H1 (cell line): Measurements from ENCODE around the gene GPR25. TPM values are rescaled to one million over a fixed set of nuclear protein-coding genes. Genes with fewer than 3 reads are reported as not detected.

Experiments
- CTCF ChIA-PET: fragments of 300-600 bp; sonication (Branson Sonifier 250); formaldehyde crosslinking; loops from one replicate; lab custom pipeline; 2021; ENCODE audit not compliant: partially characterized antibody; lab: Charles Lee
- POLR2A ChIA-PET: fragments of 300-600 bp; sonication (Branson Sonifier 250); formaldehyde crosslinking; loops from one replicate; lab custom pipeline; 2021; ENCODE audit warnings: inconsistent platforms; ENCODE audit not compliant: partially characterized antibody; lab: Charles Lee
- DNase-seq, 2 experiments: peaks; one replicate each; pipeline versions ENCODE4 v3.0.0 to v3.0.0-alpha.2; 2010 to 2022; ENCODE audit warnings: low spot score in 2 of 2, low read depth in 1 of 2, mixed read lengths in 1 of 2
- FAIRE-seq: peaks from 2 replicates; lab custom pipeline; 2011; peaks lifted over from hg19 to GRCh38; lab: Jason Lieb, UNC
- H2AFZ ChIP-seq: 2 replicates; pipeline ENCODE4 v1.8.1; 2012; ENCODE audit warnings: low read length, inconsistent platforms
- H2AK5ac ChIP-seq: 2 replicates; pipeline ENCODE4 v1.6.1; 2013; ENCODE audit warnings: low read depth, low read length
- H2BK120ac ChIP-seq: replicated peaks from 2 replicates; pipeline ENCODE3; 2013; ENCODE audit warnings: low read depth, low read length, inconsistent platforms
- H2BK12ac ChIP-seq: 2 replicates; pipeline ENCODE4 v1.6.1; 2013; ENCODE audit warnings: low read depth, low read length
- H2BK15ac ChIP-seq: 2 replicates; pipeline ENCODE4 v1.6.1; 2013; ENCODE audit warnings: low read length
- H2BK20ac ChIP-seq: 2 replicates; pipeline ENCODE4 v1.6.1; 2013; ENCODE audit warnings: low read length
- H2BK5ac ChIP-seq: 2 replicates; pipeline ENCODE4 v1.6.1; 2013; ENCODE audit warnings: low read depth, low read length
- H3K14ac ChIP-seq: 2 replicates; pipeline ENCODE4 v1.6.1; 2013; ENCODE audit warnings: inconsistent platforms; ENCODE audit not compliant: insufficient read length
- H3K18ac ChIP-seq: 2 replicates; pipeline ENCODE4 v1.6.1; 2013; ENCODE audit warnings: low read length; ENCODE audit errors: extremely low read depth
- H3K23ac ChIP-seq: 2 replicates; pipeline ENCODE4 v1.6.1; 2013; ENCODE audit warnings: inconsistent platforms; ENCODE audit not compliant: insufficient read length
- H3K23me2 ChIP-seq: 2 replicates; pipeline ENCODE4 v1.6.1; 2013; ENCODE audit warnings: low read depth, low read length
- H3K27ac ChIP-seq: 2 replicates; pipeline ENCODE4 v1.6.1; 2011; ENCODE audit warnings: low read depth, low read length, inconsistent platforms
- H3K27me3 ChIP-seq, 4 experiments: replicated peaks in 1 of 4; 1 replicate in 1 of 4; 2 replicates in 3 of 4; pipeline versions ENCODE4 v1.6.1 to v1.8.1; 2011 to 2013; ENCODE audit warnings: low read length in 3 of 4, mild to moderate bottlenecking in 3 of 4, inconsistent platforms in 2 of 4, mixed read lengths in 2 of 4, moderate library complexity in 1 of 4; ENCODE audit not compliant: control insufficient read depth in 3 of 4, insufficient read depth in 3 of 4; ENCODE audit errors: extremely low read depth in 1 of 4
- H3K36me3 ChIP-seq, 4 experiments: 2 replicates each; pipeline versions ENCODE4 v1.6.1 to v1.8.1; 2011 to 2013; ENCODE audit warnings: mild to moderate bottlenecking in 4 of 4, low read length in 3 of 4, moderate library complexity in 2 of 4, control low read depth in 1 of 4, inconsistent platforms in 1 of 4; ENCODE audit not compliant: insufficient read depth in 4 of 4, control insufficient read depth in 2 of 4
- H3K4ac ChIP-seq: replicated peaks from 2 replicates; pipeline ENCODE3; 2013; ENCODE audit warnings: low read length, low read depth, mixed read lengths, inconsistent platforms; ENCODE audit not compliant: insufficient read length
- H3K4me1 ChIP-seq, 4 experiments: replicated peaks in 1 of 4; 1 replicate in 1 of 4; 2 replicates in 3 of 4; pipeline versions ENCODE4 v1.6.1 to v1.8.1; 2011 to 2013; ENCODE audit warnings: low read length in 3 of 4, inconsistent platforms in 2 of 4, mixed read lengths in 1 of 4; ENCODE audit not compliant: insufficient read depth in 4 of 4, control insufficient read depth in 3 of 4
- H3K4me2 ChIP-seq, 2 experiments: 2 replicates each; pipeline versions ENCODE4 v1.6.1 to v1.8.1; 2011 to 2013; ENCODE audit warnings: low read depth in 2 of 2, low read length in 2 of 2, control low read depth in 1 of 2, inconsistent platforms in 1 of 2, mild to moderate bottlenecking in 1 of 2; ENCODE audit not compliant: insufficient read depth in 1 of 2
- H3K4me3 ChIP-seq, 4 experiments: fragments of 200-600, 300-600 bp in 1 of 4; sonication (generic), shearing (Covaris generic), sonication (Bioruptor Twin) in 1 of 4; 2 replicates each; pipeline versions ENCODE4 v1.5.1 to v1.8.1; 2011 to 2016; ENCODE audit warnings: low read length in 4 of 4, low read depth in 3 of 4, control low read depth in 2 of 4, inconsistent platforms in 2 of 4, mild to moderate bottlenecking in 2 of 4, mixed read lengths in 1 of 4, moderate library complexity in 1 of 4; ENCODE audit not compliant: insufficient read depth in 2 of 4; ENCODE audit errors: extremely low read depth in 1 of 4
- H3K56ac ChIP-seq: replicated peaks from 2 replicates; pipeline ENCODE3; 2013; ENCODE audit warnings: low read depth, mild to moderate bottlenecking, mixed read lengths, low read length, inconsistent platforms; ENCODE audit not compliant: insufficient read length
- H3K79me1 ChIP-seq: 2 replicates; pipeline ENCODE4 v1.6.1; 2013; ENCODE audit warnings: low read depth, low read length, control low read depth
- H3K79me2 ChIP-seq, 2 experiments: 2 replicates each; pipeline versions ENCODE4 v1.6.1 to v1.8.1; 2012 to 2013; ENCODE audit warnings: low read length in 2 of 2, mild to moderate bottlenecking in 2 of 2, inconsistent platforms in 1 of 2; ENCODE audit not compliant: insufficient read depth in 2 of 2, control insufficient read depth in 1 of 2
- H3K9ac ChIP-seq, 4 experiments: replicated peaks in 1 of 4; 1 replicate in 1 of 4; 2 replicates in 3 of 4; pipeline versions ENCODE4 v1.6.1 to v1.8.1; 2011 to 2013; ENCODE audit warnings: low read depth in 3 of 4, low read length in 3 of 4, control low read depth in 2 of 4, mild to moderate bottlenecking in 2 of 4, moderate library complexity in 2 of 4, inconsistent platforms in 1 of 4; ENCODE audit errors: extremely low read depth in 1 of 4
- H3K9me3 ChIP-seq, 2 experiments: 2 replicates each; pipeline versions ENCODE4 v1.6.1 to v1.8.1; 2012 to 2013; ENCODE audit warnings: mild to moderate bottlenecking in 2 of 2, moderate library complexity in 2 of 2, control low read depth in 1 of 2, inconsistent platforms in 1 of 2, low read depth in 1 of 2, low read length in 1 of 2, mixed read lengths in 1 of 2; ENCODE audit not compliant: insufficient read depth in 2 of 2
- H4K20me1 ChIP-seq, 2 experiments: replicated peaks in 1 of 2; 2 replicates each; pipeline versions ENCODE3 to v1.8.1; 2011 to 2013; ENCODE audit warnings: inconsistent platforms in 2 of 2, low read length in 2 of 2, mild to moderate bottlenecking in 1 of 2; ENCODE audit not compliant: insufficient read depth in 2 of 2, control insufficient read depth in 1 of 2
- H4K5ac ChIP-seq: 2 replicates; pipeline ENCODE4 v1.6.1; 2013; ENCODE audit warnings: low read length, low read depth, mixed read lengths, inconsistent platforms; ENCODE audit not compliant: insufficient read length
- H4K8ac ChIP-seq: 2 replicates; pipeline ENCODE4 v1.8.0; 2013; ENCODE audit warnings: mild to moderate bottlenecking, moderate library complexity, low read length, inconsistent platforms; ENCODE audit not compliant: insufficient read depth; ENCODE audit errors: extremely low read depth
- H4K91ac ChIP-seq: replicated peaks from 2 replicates; pipeline ENCODE3; 2013; ENCODE audit warnings: low read length, mixed read lengths, inconsistent platforms; ENCODE audit not compliant: insufficient read length
- HDAC6 ChIP-seq: IDR thresholded peaks from one replicate; pipeline ENCODE4 v1.7.1; 2012; ENCODE audit warnings: low read depth, mild to moderate bottlenecking, inconsistent platforms, low read length, moderate library complexity
- JUN ChIP-seq: IDR thresholded peaks from 2 replicates; pipeline ENCODE4 v1.6.1; 2011; ENCODE audit warnings: low read depth, mild to moderate bottlenecking, improper control_type of control experiment, low read length
- KDM4A ChIP-seq: IDR thresholded peaks from one replicate; pipeline ENCODE4 v1.7.1; 2012; ENCODE audit warnings: low read depth, mild to moderate bottlenecking, moderate library complexity, low read length, inconsistent platforms; ENCODE audit not compliant: severe bottlenecking
- MAFK ChIP-seq: IDR thresholded peaks from 2 replicates; pipeline ENCODE4 v1.6.1; 2012; ENCODE audit warnings: low read depth, mild to moderate bottlenecking, improper control_type of control experiment, low read length
- RAD21 ChIP-seq, 2 experiments: IDR thresholded peaks in 1 of 2; conservative IDR thresholded peaks in 1 of 2; 2 replicates each; pipeline ENCODE4 v1.6.1; 2011; ENCODE audit warnings: low read depth in 2 of 2, low read length in 2 of 2, improper control_type of control experiment in 1 of 2, inconsistent platforms in 1 of 2, mild to moderate bottlenecking in 1 of 2, moderate library complexity in 1 of 2
- RBBP5 ChIP-seq: IDR thresholded peaks from 2 replicates; pipeline ENCODE4 v1.7.1; 2012; ENCODE audit warnings: low read depth, mild to moderate bottlenecking, inconsistent platforms, low read length, moderate library complexity, borderline replicate concordance
- RNF2 ChIP-seq: fragments of 200-900, 300-1000 bp; sonication (generic); IDR thresholded peaks from 2 replicates; pipeline ENCODE4 v1.7.1; 2016; ENCODE audit warnings: borderline replicate concordance, low read depth, mild to moderate bottlenecking, antibody characterized with exemption, low read length; ENCODE audit not compliant: poor library complexity, severe bottlenecking; ENCODE audit errors: missing control alignments
- SIN3A ChIP-seq, 2 experiments: IDR thresholded peaks in 1 of 2; conservative IDR thresholded peaks in 1 of 2; 2 replicates each; pipeline ENCODE4 v1.6.1; 2011 to 2012; ENCODE audit warnings: low read length in 2 of 2, improper control_type of control experiment in 1 of 2, low read depth in 1 of 2, mild to moderate bottlenecking in 1 of 2
- TAF1 ChIP-seq: IDR thresholded peaks from 2 replicates; pipeline ENCODE4 v1.6.1; 2011; ENCODE audit warnings: mild to moderate bottlenecking, low read depth, low read length
- TCF12 ChIP-seq: IDR thresholded peaks from 2 replicates; pipeline ENCODE4 v1.6.1; 2011; ENCODE audit warnings: low read depth, mild to moderate bottlenecking, low read length
- YY1 ChIP-seq: IDR thresholded peaks from 2 replicates; pipeline ENCODE4 v1.6.1; 2011; ENCODE audit warnings: low read depth, mild to moderate bottlenecking, low read length
- WGBS, 2 experiments: shearing (Covaris generic) in 1 of 2; methylation state at CpG; one replicate each; pipeline versions ENCODE4 v1.1.6 to v1.1.7; 2013 to 2015; ENCODE audit warnings: low lambda C conversion rate in 2 of 2, mixed read lengths in 2 of 2, inconsistent platforms in 1 of 2, low coverage in 1 of 2, missing lambda C conversion rate in 1 of 2; ENCODE audit not compliant: insufficient replicate concordance in 2 of 2, insufficient coverage in 1 of 2, insufficient read length in 1 of 2; ENCODE audit errors: extremely low coverage in 1 of 2, missing lambda C conversion rate in 1 of 2; 5-methylcytosine and 5-hydroxymethylcytosine counted together
- polyA plus RNA-seq, 7 experiments: library from polyadenylated mRNA; depleted of rRNA in 3 of 7; stranded (reverse) in 5 of 7; unstranded in 2 of 7; fragments of >200 nt in 5 of 7; fragments of 200-250 nt in 2 of 7; gene quantifications; 1 replicate in 5 of 7; 2 replicates in 1 of 7; 4 replicates in 1 of 7; pipeline versions ENCODE4 v1.2.1 to v1.2.3, GENCODE V29; 2011 to 2013; ENCODE audit warnings: missing spikeins in 2 of 7, mixed read lengths in 2 of 7
- total RNA-seq: library from RNA; stranded (reverse); fragmentation: NEBNext Ultra II Directional; extraction: Animal tissue kit (Norgen Biotek cat#: 25700); gene quantifications from 2 replicates; pipeline ENCODE4 v1.2.1, GENCODE V29; 2021

Gene GPR25
- total and polyA plus RNA-seq, 2 of the 8 experiments (the other 6 are each of a cell fraction or from before 2014, with no cell fraction given), result not detected

- H2BK120ac ChIP-seq, result no peak overlapping the region
- no peak overlapping the region for H2BK20ac ChIP-seq
- H4K8ac ChIP-seq, result peak overlapping the region; percentile 22; the same call in 1 of the 2 replicates
- no peak overlapping the region for H4K91ac ChIP-seq
- H3K23me2 ChIP-seq, result peaks cover 7% of the 10 kb centered on the region
- H3K4me2 ChIP-seq, result peak overlapping the region in 1 of 2 experiments; percentile 95; a peak in 2 of 4 replicates
- no peak overlapping the region for H4K5ac ChIP-seq
- H3K18ac ChIP-seq, result no peak overlapping the region
- TF ChIP-seq KDM4A, result no peak
- no peak for TF ChIP-seq RBBP5
- TF ChIP-seq SIN3A (conservative IDR thresholded peaks at IDR 0.05 in 1 of 2, IDR thresholded peaks at IDR 0.05 in 1 of 2; ENCODE audit: low read depth in 1 of 2, low read length in 2 of 2), result no peak
- TF ChIP-seq TCF12, result no peak
- TF ChIP-seq JUN, result no peak
- TF ChIP-seq TAF1, result no peak
- TF ChIP-seq RNF2, result no peak
- TF ChIP-seq RAD21 (IDR thresholded peaks at IDR 0.05 in 1 of 2, conservative IDR thresholded peaks at IDR 0.05 in 1 of 2; ENCODE audit: low read depth in 2 of 2, low read length in 2 of 2), result no peak
- no peak for TF ChIP-seq MAFK
- TF ChIP-seq YY1, result no peak
- TF ChIP-seq HDAC6, result no peak
- WGBS, 2 experiments, result 77% methylated on average over 10 of the region's 10 CpGs; no CpG with 5 or more reads in 1 of the 2 experiments
- H2AFZ ChIP-seq, result no peak overlapping the region
- peak overlapping the region; percentile 52; the same call in 1 of the 2 replicates for H2BK5ac ChIP-seq
- H3K4me3 ChIP-seq, result no peak overlapping the region
- POLR2A ChIA-PET, result interaction anchor here (0.7 to 11.2 kb wide), 8 partner anchors 8 to 36 kb away, joined by 3 to 208 read pairs (median 4); no protein-coding TSS in a partner anchor
- H3K36me3 ChIP-seq, result peaks cover 4 to 38% (median 25%) of the 10 kb centered on the region in 4 experiments; a peak in 7 of 8 replicates
- CTCF ChIA-PET, result interaction anchor here (0.6 to 2.4 kb wide), 7 partner anchors 8 to 106 kb away, joined by 3 to 17 read pairs (median 4); no protein-coding TSS in a partner anchor
- H4K20me1 ChIP-seq, result peaks cover 9 to 17% of the 10 kb centered on the region in 2 experiments
- no peak overlapping the region; the same call in 1 of the 2 replicates for H2BK15ac ChIP-seq
- H2BK12ac ChIP-seq, result no peak overlapping the region
- H3K79me1 ChIP-seq, result peaks cover 25% of the 10 kb centered on the region
- peaks cover 13 to 39% (median 30%) of the 10 kb centered on the region in 4 experiments for H3K4me1 ChIP-seq
- H3K14ac ChIP-seq, result no peak overlapping the region
- H2AK5ac ChIP-seq, result no peak overlapping the region
- no peak overlapping the region for H3K4ac ChIP-seq
- H3K79me2 ChIP-seq, result peaks cover 3 to 58% of the 10 kb centered on the region in 2 experiments
- no peak overlapping the region for H3K56ac ChIP-seq
- H3K9me3 ChIP-seq, result no peaks in the 10 kb centered on the region
- FAIRE-seq (no peak), DNase-seq (no peak)
- H3K23ac ChIP-seq, result no peak overlapping the region
- H3K9ac ChIP-seq, result no peak overlapping the region; a peak in 1 of 7 replicates
- H3K27me3 ChIP-seq, result no peaks in the 10 kb centered on the region
- H3K27ac ChIP-seq, result no peak overlapping the region
These were observed 23.9 kb downstream of the GPR25 start for GRCh38 chr1:200896531-200897196.
